ENCODE data around the gene STRAP.
"Not testable (repeated sequence)": the region's sequence is repeated elsewhere in the genome, so short reads cannot be mapped to it uniquely, and the experiment has no call there.

STRAP gene

GRCh38 chr12:15914131-15914530, 31.9 kb downstream of the STRAP start:
- DNase-seq (ENCODE audit: low read depth, low spot score); H3K27ac ChIP-seq: not testable (repeated sequence)

DNA sequence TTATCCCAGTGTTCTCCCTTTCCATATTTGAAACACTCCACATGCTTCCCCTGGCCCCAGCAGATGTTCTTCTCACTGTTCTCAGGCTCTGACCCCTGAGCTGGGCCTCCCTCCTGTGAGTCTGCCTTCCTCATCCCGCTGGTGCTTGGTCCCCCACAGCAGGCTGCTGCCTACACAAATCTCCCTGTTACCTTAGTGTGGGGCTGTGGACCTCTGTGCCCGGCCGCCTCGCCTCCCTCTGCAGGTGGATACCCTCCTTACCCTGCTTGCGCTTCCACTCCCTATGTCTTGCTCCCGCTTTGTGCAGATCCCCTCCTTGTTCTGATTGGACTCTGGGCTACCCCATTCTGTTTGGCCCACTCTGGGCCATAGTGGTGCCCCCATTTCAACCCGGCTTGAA, 35.9 kb downstream of the STRAP start:
- H3K27ac ChIP-seq: no peak overlapping the region

DNA sequence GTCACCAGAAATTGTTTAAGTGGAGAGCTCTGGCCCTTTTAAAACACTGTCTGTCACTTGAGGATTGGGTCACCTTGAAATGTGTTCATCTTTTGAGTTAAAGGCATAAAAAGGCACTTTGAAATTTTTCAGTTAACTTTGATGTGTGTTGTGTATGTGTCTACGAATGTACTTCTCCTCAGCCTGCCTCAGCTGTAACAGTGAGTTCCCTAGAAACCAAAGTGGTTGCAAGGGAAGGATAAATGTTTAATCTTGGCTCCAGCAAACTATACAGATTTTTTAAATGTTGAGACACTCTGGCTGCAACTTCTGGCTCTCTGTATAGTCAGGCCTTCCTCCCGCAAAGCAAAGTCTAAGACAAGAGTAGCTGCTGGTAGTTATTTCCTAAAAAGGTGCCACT, 37.2 kb downstream of the STRAP start:
- no peak for DNase-seq (ENCODE audit: low read depth, low spot score)
- H3K27ac ChIP-seq: no peak overlapping the region

More for the DNA sequence above, 35.9 kb downstream of the STRAP start:
- no peak for DNase-seq (ENCODE audit: low read depth, low spot score)

DNA sequence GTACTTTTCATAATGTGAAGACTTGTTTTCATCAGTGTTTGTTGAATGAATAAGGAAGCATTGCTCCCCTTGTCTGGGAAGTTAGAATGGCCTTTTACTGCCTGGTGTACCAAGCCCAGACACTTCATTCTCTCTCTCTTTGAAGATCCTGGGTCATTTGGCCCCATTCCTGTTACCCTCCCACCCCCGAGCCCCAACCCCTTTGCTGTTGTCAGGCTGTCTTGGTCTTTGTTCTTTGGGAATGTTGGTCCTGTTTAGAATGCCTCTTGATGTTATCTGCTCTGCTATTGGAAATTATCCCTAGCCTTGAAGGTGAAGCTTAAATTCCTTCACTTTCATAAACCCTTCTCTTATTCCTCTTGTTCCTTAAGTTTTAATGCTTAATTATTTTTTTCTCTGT, 42.8 kb downstream of the STRAP start:
- DNase-seq (ENCODE audit: low read depth, low spot score): no peak
- H3K27ac ChIP-seq: no peak overlapping the region

GRCh38 chr12:15928346-15928745, 46.2 kb downstream of the STRAP start:
- peak; percentile 27 for DNase-seq (ENCODE audit: low read depth, low spot score)
- H3K27ac ChIP-seq: peak overlapping the region; percentile 57

GRCh38 chr12:15928870-15929571, 46.8 kb downstream of the STRAP start:
- DNase-seq (ENCODE audit: low read depth, low spot score): no peak
- H3K27ac ChIP-seq: peak overlapping the region; percentile 57

- DNase-seq (ENCODE audit: low read depth, low spot score): no peak
These were observed 49.4 kb downstream of the STRAP start for GRCh38 chr12:15931590-15932053.

GRCh38 chr12:15932327-15932726, 50.1 kb downstream of the STRAP start:
- H3K27ac ChIP-seq: no peak overlapping the region
- no peak for DNase-seq (ENCODE audit: low read depth, low spot score)

More at GRCh38 chr12:15931590-15932053, 49.4 kb downstream of the STRAP start:
- H3K27ac ChIP-seq: no peak overlapping the region

DNA sequence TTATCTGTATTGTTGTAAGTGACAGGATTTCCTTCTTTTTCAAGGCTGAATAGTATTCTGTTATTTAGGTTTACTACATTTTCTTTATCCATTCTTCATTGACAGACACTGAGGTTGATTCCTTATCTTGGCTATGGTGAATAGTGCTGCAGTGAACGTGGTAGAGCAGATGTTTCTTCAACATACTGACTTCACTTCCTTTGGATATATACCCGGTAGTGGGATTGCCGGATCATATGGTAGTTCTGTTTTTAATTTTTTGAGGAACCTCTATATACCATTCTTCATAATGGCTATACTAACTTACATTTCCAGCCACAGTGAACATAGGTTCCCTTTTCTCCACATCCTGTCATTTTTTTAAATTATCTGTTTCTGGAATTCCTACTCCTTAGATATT, 50.8 kb downstream of the STRAP start:
- no peak for DNase-seq (ENCODE audit: low read depth, low spot score)
- H3K27ac ChIP-seq: no peak overlapping the region

GRCh38 chr12:15933751-15934150, 51.6 kb downstream of the STRAP start:
- no peak for DNase-seq (ENCODE audit: low read depth, low spot score)
- no peak overlapping the region for H3K27ac ChIP-seq

DNA sequence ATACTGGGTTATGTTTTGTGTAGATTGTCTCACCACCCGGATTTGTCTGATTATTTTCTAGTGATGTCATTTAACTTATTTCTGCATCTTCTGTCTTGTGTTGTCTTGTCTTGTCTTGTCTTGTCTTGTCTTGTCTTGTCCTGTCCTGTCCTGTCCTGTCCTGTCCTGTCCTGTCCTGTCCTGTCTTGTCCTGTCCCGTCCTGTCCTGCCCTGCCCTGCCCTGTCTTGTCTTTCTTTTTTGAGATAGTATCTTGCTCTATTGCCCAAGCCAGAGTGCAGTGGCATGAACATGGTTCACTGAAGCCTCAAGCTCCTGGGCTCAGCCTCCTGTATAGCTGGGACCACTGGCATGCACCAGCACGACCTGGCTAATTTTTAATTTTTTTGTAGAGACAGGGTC, 54.6 kb downstream of the STRAP start:
- no peak for DNase-seq (ENCODE audit: low read depth, low spot score)
- peak overlapping the region; percentile 36 for H3K27ac ChIP-seq

- no peak for DNase-seq (ENCODE audit: low read depth, low spot score)
- no peak overlapping the region for H3K27ac ChIP-seq
These were observed 55.7 kb downstream of the STRAP start for GRCh38 chr12:15937902-15938301.

GRCh38 chr12:15939111-15939510, 56.9 kb downstream of the STRAP start:
- no peak overlapping the region for H3K27ac ChIP-seq
- no peak for DNase-seq (ENCODE audit: low read depth, low spot score)

DNA sequence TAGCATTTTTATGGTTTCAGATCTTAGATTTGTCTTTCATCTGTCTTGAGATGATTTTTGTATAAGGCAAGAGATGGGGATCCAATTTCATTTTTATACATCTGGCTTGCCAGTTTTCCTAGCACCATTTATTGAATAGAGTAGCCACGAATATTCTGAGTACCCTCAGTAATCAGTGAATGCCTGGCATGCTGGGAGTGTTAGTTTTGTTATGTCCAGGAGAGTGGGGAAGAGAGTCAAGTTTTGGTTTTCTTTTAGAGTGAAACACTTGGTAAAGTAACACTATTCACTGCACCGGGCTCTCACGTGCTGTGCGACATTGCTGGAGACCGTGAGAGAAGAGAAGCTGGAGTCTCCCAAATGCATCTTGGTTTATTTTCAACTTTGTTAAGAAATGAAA, 60.3 kb downstream of the STRAP start:
- DNase-seq (ENCODE audit: low read depth, low spot score): no peak
- H3K27ac ChIP-seq: no peak overlapping the region

- H3K27ac ChIP-seq: not testable (repeated sequence)
These were observed 61.3 kb downstream of the STRAP start for GRCh38 chr12:15943519-15943918.

GRCh38 chr12:15948461-15948860, 66.3 kb downstream of the STRAP start:
- H3K27ac ChIP-seq: not testable (repeated sequence)

More at GRCh38 chr12:15943519-15943918, 61.3 kb downstream of the STRAP start:
- not testable (repeated sequence) for DNase-seq (ENCODE audit: low read depth, low spot score)

More at GRCh38 chr12:15948461-15948860, 66.3 kb downstream of the STRAP start:
- DNase-seq (ENCODE audit: low read depth, low spot score): not testable (repeated sequence)
